ENCODE data around the gene TRPC4.

GRCh38 chr13:37621811-37622361 is 247.7 kb downstream of the TRPC4 start:
- no peak for TF ChIP-seq CTCF (IDR thresholded peaks at IDR 0.05; ENCODE audit: low read depth, low read length)
- no peak for TF ChIP-seq EZH2phosphoT487 (IDR thresholded peaks at IDR 0.05; ENCODE audit: low read depth)

Data from OCI-LY3 (cell line).